ENCODE measurements around the gene SIGLEC11. TPM values are rescaled to one million over a fixed set of nuclear protein-coding genes. Genes with fewer than 3 reads are reported as not detected.
"Not testable (repeated sequence)": the region's sequence is repeated elsewhere in the genome, so short reads cannot be mapped to it uniquely, and the experiment has no call there.

SIGLEC11 gene
- polyA plus RNA-seq, 4 donors: 4.4 to 25.0 (median 5.5) TPM

DNA sequence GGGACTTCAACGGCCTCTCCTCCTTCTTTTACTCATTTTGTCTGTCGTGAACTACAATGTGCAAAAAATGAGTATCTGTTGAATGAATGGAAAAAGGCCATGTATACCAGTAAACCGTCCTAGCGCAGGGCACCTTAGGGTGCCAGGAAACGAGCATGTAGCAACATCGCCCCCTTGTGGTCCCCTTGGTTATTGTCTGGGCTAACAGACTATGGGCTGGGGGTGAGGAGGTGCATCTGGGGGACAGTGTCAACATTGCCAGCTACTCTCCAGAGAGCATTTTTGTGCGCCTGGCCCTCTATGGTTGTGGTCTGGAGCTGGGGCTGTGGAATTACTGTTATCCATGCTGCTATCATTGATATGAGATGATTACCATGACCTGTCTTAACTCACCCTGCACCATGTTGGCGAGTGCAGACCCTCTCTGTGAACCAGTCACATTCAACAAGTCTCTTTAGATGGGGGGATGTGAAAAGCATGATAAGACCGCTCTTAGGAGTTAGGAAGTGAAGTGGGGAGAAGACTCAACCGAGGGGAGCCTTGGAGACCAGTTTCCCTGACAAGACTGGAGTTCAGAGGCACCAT lies 22.8 kb upstream of the SIGLEC11 start:
- DNase-seq (ENCODE audit: low read depth in 4 of 4, low spot score in 3 of 4): no peak

DNA sequence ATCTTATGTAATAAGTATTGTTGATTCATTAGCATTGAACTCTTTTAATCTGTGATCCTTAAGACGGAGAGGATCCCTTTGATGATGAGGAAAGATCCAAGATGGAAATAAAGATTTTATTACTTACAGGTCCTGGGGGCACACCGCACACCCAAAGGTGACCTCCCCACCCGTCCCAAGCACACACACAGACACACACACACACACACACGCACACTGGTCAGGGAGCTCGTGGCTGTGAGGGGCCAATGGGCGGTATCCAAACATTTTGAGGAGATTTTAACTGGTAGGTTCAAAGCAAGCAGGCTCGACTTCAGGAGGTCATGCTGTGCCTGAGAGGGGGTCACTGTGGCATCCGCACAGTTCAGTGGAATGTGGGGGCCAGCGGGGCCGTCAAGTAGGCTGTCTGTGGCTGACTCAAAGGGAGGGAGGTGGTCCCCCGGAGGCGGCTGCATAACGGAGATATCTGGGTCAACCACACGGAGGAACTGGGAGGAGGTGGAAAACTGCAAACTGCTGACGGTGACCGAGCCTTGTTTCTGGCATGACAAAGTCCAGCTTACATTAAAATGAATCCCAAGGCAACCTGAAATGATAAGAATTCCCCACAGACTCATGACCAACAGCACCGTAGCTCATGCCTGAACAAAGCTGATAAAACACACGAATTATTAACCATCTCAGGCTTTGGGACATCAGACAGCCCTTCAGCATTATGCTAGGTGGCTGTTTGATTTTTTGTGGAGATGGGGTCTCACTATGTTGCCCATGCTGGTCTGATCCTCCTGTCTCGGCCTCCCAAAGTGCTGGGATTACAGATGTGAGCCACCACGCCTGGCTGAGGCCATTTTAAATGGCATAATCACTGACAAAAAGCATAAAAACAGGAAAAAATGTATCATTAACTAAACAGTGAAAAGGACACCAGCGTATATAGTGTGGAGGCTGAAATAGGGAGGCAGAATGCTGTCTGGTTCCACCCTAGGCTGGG lies 20.9 kb upstream of the SIGLEC11 start:
- no peak for DNase-seq (ENCODE audit: low read depth in 4 of 4, low spot score in 3 of 4)

GRCh38 chr19:49978324-49978723 lies 17.4 kb upstream of the SIGLEC11 start:
- no peak for DNase-seq (ENCODE audit: low read depth in 4 of 4, low spot score in 3 of 4)

GRCh38 chr19:49977881-49978280 lies 16.9 kb upstream of the SIGLEC11 start:
- no peak for DNase-seq (ENCODE audit: low read depth in 4 of 4, low spot score in 3 of 4)

GRCh38 chr19:49977076-49977475 lies 16.1 kb upstream of the SIGLEC11 start:
- DNase-seq (ENCODE audit: low read depth in 4 of 4, low spot score in 3 of 4): no peak

DNA sequence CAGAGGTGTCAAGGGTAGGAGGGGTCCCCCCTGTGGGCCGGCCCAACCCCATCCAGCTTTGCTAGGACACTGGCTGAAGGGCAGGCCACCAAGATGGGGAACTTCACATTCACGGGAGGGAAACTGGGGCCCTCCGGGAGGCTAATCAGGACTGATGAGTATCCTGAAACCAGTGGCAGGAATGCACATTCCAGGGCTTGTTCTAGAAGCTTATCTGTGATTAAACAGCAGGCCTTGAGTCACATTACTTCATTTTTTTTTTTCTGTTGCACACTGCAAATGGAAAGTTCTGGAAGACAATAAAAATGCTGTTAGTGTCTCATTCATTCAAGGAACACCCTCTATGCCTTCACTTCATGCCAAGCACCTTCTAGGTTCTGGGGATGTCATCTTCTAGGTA lies 15.5 kb upstream of the SIGLEC11 start:
- no peak for DNase-seq (ENCODE audit: low read depth in 4 of 4, low spot score in 3 of 4)

- no peak for DNase-seq (ENCODE audit: low read depth in 4 of 4, low spot score in 3 of 4)
Measured at GRCh38 chr19:49975051-49975450, 14.1 kb upstream of the SIGLEC11 start.

GRCh38 chr19:49973987-49974386 lies 13.0 kb upstream of the SIGLEC11 start:
- DNase-seq (ENCODE audit: low read depth in 4 of 4, low spot score in 3 of 4): no peak

DNA sequence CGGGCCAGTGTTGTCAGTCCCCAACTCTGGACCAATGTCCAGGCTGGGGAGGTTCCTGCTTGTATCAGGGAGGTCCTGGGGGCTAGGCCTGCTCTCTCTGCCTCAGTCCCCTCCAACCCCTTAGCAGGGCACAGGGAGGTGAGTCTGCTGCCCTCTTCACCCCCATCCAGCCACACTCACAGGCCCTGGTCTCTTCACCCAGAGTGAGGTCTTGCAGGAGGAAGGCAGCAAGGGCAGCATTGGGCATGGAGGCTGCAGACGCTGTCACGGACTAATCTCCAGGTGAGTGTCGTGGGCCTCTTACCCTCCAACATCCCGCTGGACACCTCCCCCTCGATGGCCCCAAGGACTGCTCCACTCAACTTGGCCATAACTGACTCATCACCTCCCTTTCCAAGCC lies 11.9 kb upstream of the SIGLEC11 start:
- DNase-seq (ENCODE audit: low read depth in 4 of 4, low spot score in 3 of 4): no peak

DNA sequence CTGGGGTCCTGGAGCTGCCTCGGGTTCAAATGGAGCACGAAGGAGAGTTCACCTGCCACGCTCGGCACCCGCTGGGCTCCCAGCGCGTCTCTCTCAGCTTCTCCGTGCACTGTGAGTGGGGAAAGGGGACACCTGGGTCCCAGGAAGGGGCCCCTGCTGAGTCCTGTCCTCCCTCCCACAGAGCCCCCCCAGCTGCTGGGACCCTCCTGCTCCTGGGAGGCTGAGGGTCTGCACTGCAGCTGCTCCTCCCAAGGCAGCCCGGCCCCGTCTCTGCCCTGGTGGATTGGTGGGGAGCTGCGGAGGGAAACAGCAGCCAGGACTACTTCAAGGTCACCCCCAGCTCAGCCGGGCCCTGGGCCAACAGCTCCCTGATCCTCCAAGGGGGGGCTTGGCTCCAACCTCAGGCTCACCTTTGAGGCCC lies 11.0 kb upstream of the SIGLEC11 start:
- DNase-seq (ENCODE audit: low read depth in 4 of 4, low spot score in 3 of 4): no peak

- DNase-seq (ENCODE audit: low read depth in 4 of 4, low spot score in 3 of 4): not testable (repeated sequence)
Measured at GRCh38 chr19:49969355-49969754, 8.4 kb upstream of the SIGLEC11 start.

GRCh38 chr19:49968279-49968922 lies 7.4 kb upstream of the SIGLEC11 start:
- no peak for DNase-seq (ENCODE audit: low read depth in 4 of 4, low spot score in 3 of 4)

GRCh38 chr19:49959892-49960291 lies 1.1 kb downstream of the SIGLEC11 start:
- not testable (repeated sequence) for DNase-seq (ENCODE audit: low read depth in 4 of 4, low spot score in 3 of 4)

DNA sequence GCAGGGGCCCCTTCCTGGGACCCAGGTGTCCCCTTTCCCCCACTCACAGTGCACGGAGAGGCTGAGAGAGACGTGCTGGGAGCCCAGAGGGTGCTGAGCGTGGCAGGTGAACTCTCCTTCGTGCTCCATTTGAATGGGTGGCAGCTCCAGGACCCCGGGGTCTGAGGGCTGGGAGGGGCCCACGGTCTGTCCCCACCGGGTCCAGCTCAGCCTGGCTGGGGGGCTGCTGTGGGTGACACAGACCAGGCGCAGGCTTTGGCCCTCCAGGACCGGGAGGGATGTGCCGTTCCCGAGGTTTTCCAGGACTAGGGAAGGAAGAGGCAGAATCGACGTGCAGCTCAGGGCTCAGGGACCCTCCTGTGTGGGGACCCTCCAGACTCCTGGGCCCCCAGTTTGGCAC lies 2.4 kb downstream of the SIGLEC11 start:
- DNase-seq (ENCODE audit: low read depth in 4 of 4, low spot score in 3 of 4): not testable (repeated sequence)

DNA sequence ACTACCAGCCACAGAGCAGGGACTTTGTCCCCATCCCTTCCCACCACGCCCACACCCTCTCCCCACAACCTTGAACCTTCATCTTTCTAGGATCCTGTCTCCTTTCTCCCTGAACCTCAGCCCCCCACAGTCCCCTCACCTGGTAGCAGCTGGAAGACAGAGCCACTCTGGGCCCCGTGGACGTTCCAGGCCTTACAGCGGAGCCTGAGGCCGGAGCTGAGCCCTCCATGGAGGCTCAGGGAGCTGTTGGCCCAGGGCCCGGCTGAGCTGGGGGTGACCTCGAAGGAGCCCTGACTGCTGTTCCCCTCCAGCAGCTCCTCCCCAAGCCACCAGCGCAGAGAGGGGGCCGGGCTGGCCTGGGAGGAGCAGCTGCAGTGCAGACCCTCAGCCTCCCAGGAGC lies 2.8 kb downstream of the SIGLEC11 start:
- DNase-seq (ENCODE audit: low read depth in 4 of 4, low spot score in 3 of 4): not testable (repeated sequence)

DNA sequence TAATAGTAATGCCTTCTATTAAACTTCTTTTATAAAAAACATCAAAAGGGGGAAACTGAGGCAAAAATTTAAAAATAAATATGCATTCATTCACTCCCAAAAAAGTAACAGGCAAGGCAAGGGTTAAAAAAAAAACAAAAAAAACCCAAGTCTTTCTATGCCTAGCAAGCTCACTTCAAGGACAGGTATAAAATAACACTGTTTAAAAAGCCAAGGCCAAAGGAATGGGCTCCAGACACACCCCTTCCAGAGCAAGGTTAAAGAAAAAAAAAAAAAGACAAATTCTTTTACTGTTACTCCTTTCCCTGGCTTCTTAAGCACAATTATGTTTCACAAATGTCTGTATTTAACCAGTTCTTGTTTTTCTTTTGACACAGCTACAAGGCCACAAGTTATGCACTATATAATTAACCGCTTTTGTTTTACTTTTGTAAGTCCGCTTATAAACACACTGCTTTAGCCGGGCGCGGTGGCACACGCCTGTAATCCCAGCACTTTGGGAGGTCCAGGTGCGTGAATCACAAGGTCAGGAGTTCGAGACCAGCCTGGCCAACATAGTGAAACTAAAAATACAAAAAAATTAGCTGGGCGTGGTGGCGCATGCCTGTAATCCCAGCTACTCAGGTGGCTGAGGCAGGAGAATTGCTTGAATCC lies 3.6 kb downstream of the SIGLEC11 start:
- DNase-seq (ENCODE audit: low read depth in 4 of 4, low spot score in 3 of 4): no peak

DNA sequence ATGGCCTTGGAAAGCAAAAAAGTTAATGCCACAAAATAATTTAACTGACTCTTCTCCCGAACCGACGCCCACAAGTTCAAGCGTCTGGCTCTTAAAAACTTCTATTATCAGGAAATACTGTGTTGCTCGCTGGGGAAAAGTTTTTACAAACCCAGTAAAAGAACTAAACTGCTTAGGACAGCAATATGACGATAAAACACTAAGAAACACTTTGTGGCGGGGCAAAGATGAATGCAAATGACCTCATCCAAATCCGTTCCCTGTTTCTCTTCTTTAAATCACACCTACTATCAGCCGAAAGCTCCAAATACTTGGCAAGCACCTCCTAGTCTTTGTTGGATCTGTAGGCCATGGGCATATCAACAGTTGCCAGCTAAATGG lies 4.9 kb downstream of the SIGLEC11 start:
- DNase-seq (ENCODE audit: low read depth in 4 of 4, low spot score in 3 of 4): no peak

DNA sequence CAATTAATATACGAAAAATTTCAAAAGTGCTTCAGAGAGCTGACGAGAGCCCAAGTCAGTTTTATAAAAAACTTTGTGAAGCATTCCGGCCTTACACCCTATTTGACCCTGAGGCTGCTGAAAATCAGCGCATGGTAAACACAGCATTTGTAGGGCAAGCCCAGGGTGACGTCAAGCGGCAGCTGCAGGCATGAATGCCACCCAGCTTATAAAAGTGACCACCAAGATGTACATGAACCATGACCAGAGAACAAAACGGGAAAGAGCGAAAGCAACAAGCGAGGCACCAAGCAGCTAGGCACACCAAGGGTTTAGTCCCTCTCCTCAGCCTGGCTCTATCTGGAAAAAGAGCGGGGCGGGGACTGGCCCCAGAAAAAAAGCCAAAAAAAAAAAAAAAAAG lies 6.0 kb downstream of the SIGLEC11 start:
- no peak for DNase-seq (ENCODE audit: low read depth in 4 of 4, low spot score in 3 of 4)

DNA sequence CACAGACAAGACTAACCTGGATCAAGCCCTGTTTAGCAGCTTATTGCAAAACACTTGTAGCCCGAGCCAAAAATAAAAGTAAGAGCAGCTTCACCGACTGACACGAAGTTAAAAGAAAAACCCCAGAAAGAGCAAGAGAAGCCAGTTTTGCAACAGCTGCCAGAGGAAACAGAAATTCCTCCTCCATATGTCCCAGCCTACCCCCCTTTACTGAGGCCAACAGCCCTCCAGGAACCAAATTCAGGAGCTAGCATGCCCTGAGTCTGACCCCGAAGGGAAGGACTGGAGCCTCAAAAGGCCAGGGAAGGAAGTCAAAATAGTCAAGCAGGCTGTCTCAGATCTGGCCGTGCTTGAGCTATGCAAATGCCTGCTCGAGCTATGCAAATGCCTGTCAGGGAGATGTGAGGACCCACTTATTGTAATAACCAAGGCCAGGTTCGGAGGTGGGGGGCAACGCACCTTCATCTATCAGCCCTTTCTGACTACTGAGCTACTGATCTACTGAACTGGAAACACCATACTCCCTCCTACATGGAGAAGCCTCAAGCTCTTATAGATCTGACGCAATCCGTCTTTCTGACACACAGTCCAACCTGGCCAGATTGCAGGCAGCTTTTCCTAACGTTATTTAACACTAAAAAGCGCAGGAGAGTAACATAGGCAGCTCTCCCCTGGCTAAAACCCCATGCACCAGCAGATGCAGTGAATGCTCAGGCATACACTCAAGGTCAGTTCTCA lies 6.7 kb downstream of the SIGLEC11 start:
- no peak for DNase-seq (ENCODE audit: low read depth in 4 of 4, low spot score in 3 of 4)

DNA sequence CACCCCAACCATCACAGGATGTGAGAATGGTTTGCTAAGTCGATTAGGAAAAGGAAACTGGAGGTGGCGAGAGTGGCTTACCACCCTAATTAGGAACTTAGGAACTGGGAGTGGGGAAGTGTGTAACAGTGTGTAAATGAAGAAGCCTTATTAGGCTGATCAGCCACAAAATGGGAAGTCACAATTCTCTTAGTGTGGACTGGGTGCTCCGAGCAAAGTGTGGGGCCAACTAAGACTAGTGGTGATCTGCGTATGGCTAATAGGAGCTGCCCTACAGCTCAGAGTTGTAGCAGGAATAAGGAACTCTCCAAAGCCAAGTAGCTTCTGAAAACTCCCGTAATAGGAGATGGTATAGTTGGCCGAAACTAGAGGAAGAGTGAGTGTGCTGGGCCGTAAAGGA lies 7.6 kb downstream of the SIGLEC11 start:
- no peak for DNase-seq (ENCODE audit: low read depth in 4 of 4, low spot score in 3 of 4)
